ENCODE data around the gene RGS16.

DNA sequence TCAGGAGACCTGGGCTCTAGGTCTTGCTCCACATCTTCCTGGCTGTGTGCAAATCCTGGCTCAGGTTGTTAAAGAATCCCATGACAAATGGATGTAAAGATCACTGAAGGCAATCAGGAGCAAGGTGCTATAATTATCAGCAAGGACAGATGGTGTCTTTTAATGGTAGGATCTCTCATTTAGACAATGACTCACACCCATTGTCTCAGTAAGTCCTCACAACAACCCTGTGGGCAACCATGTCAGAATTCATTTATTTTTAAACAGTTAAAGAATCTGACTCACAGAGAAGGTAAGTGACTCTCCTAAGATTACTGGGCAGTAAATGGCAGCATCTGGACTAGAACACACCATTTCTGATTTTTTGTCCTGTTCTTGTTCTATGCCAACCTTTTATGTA is 47.9 kb downstream of the RGS16 start:
- TF ChIP-seq CGGBP1 (CRISPR knock-in tag; IDR thresholded peaks at IDR 0.05) (no peak), POLR2G (IDR thresholded peaks at IDR 0.05; ENCODE audit: low read depth, low read length) (no peak), FOXA3 (CRISPR knock-in tag; conservative IDR thresholded peaks at IDR 0.05 in 1 of 2, IDR thresholded peaks at IDR 0.05 in 1 of 2) (no peak), ARNT (IDR thresholded peaks at IDR 0.05) (no peak), BRF2 (IDR thresholded peaks at IDR 0.05; ENCODE audit: borderline replicate concordance, insufficient read depth, insufficient read length) (no peak), NR2C1 (IDR thresholded peaks at IDR 0.05) (no peak), NR2C1 (tag; IDR thresholded peaks at IDR 0.05) (no peak), ZNF79 (CRISPR knock-in tag; IDR thresholded peaks at IDR 0.05; ENCODE audit: low read depth) (no peak), EP300 (IDR thresholded peaks at IDR 0.05; ENCODE audit: low read length) (no peak), ZNF699 (CRISPR knock-in tag; IDR thresholded peaks at IDR 0.05; ENCODE audit: insufficient replicate concordance) (no peak), PCBP2 (IDR thresholded peaks at IDR 0.05; ENCODE audit: low read depth, low read length, poor library complexity, severe bottlenecking) (no peak), ZNF318 (IDR thresholded peaks at IDR 0.05; ENCODE audit: borderline replicate concordance in 1 of 2, low read depth in 1 of 2) (no peak), TFAM (CRISPR knock-in tag; conservative IDR thresholded peaks at IDR 0.05) (no peak)
- TF ChIP-seq, protein P1, sequence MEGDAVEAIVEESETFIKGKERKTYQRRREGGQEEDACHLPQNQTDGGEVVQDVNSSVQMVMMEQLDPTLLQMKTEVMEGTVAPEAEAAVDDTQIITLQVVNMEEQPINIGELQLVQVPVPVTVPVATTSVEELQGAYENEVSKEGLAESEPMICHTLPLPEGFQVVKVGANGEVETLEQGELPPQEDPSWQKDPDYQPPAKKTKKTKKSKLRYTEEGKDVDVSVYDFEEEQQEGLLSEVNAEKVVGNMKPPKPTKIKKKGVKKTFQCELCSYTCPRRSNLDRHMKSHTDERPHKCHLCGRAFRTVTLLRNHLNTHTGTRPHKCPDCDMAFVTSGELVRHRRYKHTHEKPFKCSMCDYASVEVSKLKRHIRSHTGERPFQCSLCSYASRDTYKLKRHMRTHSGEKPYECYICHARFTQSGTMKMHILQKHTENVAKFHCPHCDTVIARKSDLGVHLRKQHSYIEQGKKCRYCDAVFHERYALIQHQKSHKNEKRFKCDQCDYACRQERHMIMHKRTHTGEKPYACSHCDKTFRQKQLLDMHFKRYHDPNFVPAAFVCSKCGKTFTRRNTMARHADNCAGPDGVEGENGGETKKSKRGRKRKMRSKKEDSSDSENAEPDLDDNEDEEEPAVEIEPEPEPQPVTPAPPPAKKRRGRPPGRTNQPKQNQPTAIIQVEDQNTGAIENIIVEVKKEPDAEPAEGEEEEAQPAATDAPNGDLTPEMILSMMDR (IDR thresholded peaks at IDR 0.05 in 2 of 3, conservative IDR thresholded peaks at IDR 0.05 in 1 of 3; ENCODE audit: insufficient read depth in 2 of 3, low read depth in 1 of 3, low read length in 3 of 3) = no peak
- TF ChIP-seq, protein P2, sequence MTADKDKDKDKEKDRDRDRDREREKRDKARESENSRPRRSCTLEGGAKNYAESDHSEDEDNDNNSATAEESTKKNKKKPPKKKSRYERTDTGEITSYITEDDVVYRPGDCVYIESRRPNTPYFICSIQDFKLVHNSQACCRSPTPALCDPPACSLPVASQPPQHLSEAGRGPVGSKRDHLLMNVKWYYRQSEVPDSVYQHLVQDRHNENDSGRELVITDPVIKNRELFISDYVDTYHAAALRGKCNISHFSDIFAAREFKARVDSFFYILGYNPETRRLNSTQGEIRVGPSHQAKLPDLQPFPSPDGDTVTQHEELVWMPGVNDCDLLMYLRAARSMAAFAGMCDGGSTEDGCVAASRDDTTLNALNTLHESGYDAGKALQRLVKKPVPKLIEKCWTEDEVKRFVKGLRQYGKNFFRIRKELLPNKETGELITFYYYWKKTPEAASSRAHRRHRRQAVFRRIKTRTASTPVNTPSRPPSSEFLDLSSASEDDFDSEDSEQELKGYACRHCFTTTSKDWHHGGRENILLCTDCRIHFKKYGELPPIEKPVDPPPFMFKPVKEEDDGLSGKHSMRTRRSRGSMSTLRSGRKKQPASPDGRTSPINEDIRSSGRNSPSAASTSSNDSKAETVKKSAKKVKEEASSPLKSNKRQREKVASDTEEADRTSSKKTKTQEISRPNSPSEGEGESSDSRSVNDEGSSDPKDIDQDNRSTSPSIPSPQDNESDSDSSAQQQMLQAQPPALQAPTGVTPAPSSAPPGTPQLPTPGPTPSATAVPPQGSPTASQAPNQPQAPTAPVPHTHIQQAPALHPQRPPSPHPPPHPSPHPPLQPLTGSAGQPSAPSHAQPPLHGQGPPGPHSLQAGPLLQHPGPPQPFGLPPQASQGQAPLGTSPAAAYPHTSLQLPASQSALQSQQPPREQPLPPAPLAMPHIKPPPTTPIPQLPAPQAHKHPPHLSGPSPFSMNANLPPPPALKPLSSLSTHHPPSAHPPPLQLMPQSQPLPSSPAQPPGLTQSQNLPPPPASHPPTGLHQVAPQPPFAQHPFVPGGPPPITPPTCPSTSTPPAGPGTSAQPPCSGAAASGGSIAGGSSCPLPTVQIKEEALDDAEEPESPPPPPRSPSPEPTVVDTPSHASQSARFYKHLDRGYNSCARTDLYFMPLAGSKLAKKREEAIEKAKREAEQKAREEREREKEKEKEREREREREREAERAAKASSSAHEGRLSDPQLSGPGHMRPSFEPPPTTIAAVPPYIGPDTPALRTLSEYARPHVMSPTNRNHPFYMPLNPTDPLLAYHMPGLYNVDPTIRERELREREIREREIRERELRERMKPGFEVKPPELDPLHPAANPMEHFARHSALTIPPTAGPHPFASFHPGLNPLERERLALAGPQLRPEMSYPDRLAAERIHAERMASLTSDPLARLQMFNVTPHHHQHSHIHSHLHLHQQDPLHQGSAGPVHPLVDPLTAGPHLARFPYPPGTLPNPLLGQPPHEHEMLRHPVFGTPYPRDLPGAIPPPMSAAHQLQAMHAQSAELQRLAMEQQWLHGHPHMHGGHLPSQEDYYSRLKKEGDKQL (CRISPR knock-in tag; IDR thresholded peaks at IDR 0.05; ENCODE audit: borderline replicate concordance) = no peak

Data from K562 (cell line).